CD4-positive, alpha-beta memory T cell (primary cell): ENCODE data around the gene FXR1. TPM values are rescaled to one million over a fixed set of nuclear protein-coding genes. Genes with fewer than 3 reads are reported as not detected.
A peak's percentile ranks its signal among the peaks of the same experiment; 100 is the strongest.

ENCODE experiments used
- CTCF ChIA-PET: fragments of 350-600 bp; sonication (Branson Sonifier 250); formaldehyde crosslinking; loops from one replicate; lab custom pipeline; 2021; ENCODE audit warnings: inconsistent platforms; ENCODE audit not compliant: partially characterized antibody; lab: Charles Lee
- POLR2A ChIA-PET: fragments of 350-600 bp; sonication (Branson Sonifier 250); formaldehyde crosslinking; loops from one replicate; lab custom pipeline; 2021; ENCODE audit not compliant: partially characterized antibody; lab: Charles Lee
- DNase-seq, 5 donors: peaks; one replicate each; pipeline versions ENCODE4 v3.0.0 to v3.0.0-alpha.2; 2020 to 2022; ENCODE audit warnings: mixed read lengths in 1 of 5
- H3K27ac ChIP-seq: one replicate; pipeline ENCODE4 v1.7.0; 2013; ENCODE audit warnings: low read depth, low read length
- H3K27me3 ChIP-seq: 2 replicates; pipeline ENCODE4 v1.7.0; 2013; ENCODE audit warnings: mild to moderate bottlenecking, low read length, moderate library complexity; ENCODE audit not compliant: insufficient read depth
- H3K36me3 ChIP-seq: 2 replicates; pipeline ENCODE4 v1.7.0; 2013; ENCODE audit warnings: mild to moderate bottlenecking, low read length, moderate library complexity; ENCODE audit not compliant: insufficient read depth
- H3K4me1 ChIP-seq: 2 replicates; pipeline ENCODE4 v1.7.0; 2013; ENCODE audit warnings: mild to moderate bottlenecking, low read length, moderate library complexity; ENCODE audit not compliant: insufficient read depth
- H3K4me3 ChIP-seq, 2 donors: one replicate each; pipeline ENCODE4 v1.7.0; 2013; ENCODE audit warnings: low read length in 2 of 2, mild to moderate bottlenecking in 1 of 2
- H3K9me3 ChIP-seq, 2 donors: one replicate each; pipeline ENCODE4 v1.7.0; 2013; ENCODE audit warnings: low read length in 2 of 2, control low read depth in 1 of 2; ENCODE audit not compliant: control insufficient read depth in 1 of 2
- H3K27ac Mint-ChIP-seq, 7 donors: one replicate each; pipeline ENCODE4 v1.8.0; 2020 to 2021; ENCODE audit warnings: mixed read lengths in 7 of 7, mild to moderate bottlenecking in 6 of 7, inconsistent platforms in 3 of 7, moderate library complexity in 3 of 7
- H3K27me3 Mint-ChIP-seq, 2 donors: one replicate each; pipeline ENCODE4 v1.8.0; 2020 to 2021; ENCODE audit warnings: mixed read lengths in 2 of 2
- H3K36me3 Mint-ChIP-seq, 2 donors: one replicate each; pipeline ENCODE4 v1.8.0; 2020 to 2021; ENCODE audit warnings: mixed read lengths in 2 of 2, inconsistent platforms in 1 of 2, mild to moderate bottlenecking in 1 of 2
- H3K4me1 Mint-ChIP-seq, 4 donors: one replicate each; pipeline ENCODE4 v1.8.0; 2020 to 2021; ENCODE audit warnings: mixed read lengths in 4 of 4, mild to moderate bottlenecking in 1 of 4
- H3K4me3 Mint-ChIP-seq, 8 donors: one replicate each; pipeline ENCODE4 v1.8.0; 2020 to 2021; ENCODE audit warnings: mixed read lengths in 8 of 8, mild to moderate bottlenecking in 7 of 8, moderate library complexity in 6 of 8, inconsistent platforms in 3 of 8
- H3K9me3 Mint-ChIP-seq, 8 donors: one replicate each; pipeline ENCODE4 v1.8.0; 2020 to 2021; ENCODE audit warnings: mixed read lengths in 8 of 8, mild to moderate bottlenecking in 5 of 8, inconsistent platforms in 3 of 8, moderate library complexity in 1 of 8
- intact Hi-C: fragments of 100-400 bp; cut with micrococcal nuclease; formaldehyde crosslinking; loops from one replicate; pipeline ENCODE4 v1.15.1; 2023
- polyA plus RNA-seq, 2 donors: library from polyadenylated mRNA; unstranded; fragments of 300-500 nt; fragmentation: Illumina TruSeq; gene quantifications; one replicate each; pipeline ENCODE4 v1.2.3, GENCODE V29; 2021
- total RNA-seq, 2 experiments: library from RNA; stranded (reverse); gene quantifications; one replicate each; pipeline ENCODE4 v1.2.3, GENCODE V29; 2021

Gene FXR1
- total and polyA plus RNA-seq, 4 experiments from 2014 or later, result 44.9 to 131 (median 91.6) TPM

GRCh38 chr3:180882115-180882514, 30.4 kb upstream of the FXR1 start:
- Mint-ChIP-seq H3K27ac (no peak overlapping the region), H3K27me3 (peaks cover 9 to 14% of the 10 kb centered on the region in 2 donors), H3K36me3 (no peaks in the 10 kb centered on the region), H3K4me3 (no peak overlapping the region), H3K9me3 (peaks cover 0 to 6% (median 0%) of the 10 kb centered on the region in 8 donors), H3K4me1 (no peaks in the 10 kb centered on the region)
- Histone ChIP-seq H3K4me3 (no peak overlapping the region), H3K36me3 (no peaks in the 10 kb centered on the region), H3K27me3 (no peaks in the 10 kb centered on the region), H3K4me1 (no peaks in the 10 kb centered on the region), H3K9me3 (no peaks in the 10 kb centered on the region), H3K27ac (no peak overlapping the region)
- POLR2A ChIA-PET, result no interaction called here
- CTCF ChIA-PET, result no interaction called here
- no peak for DNase-seq
- intact Hi-C loops, result no loop called here

GRCh38 chr3:180888992-180889560, 23.4 kb upstream of the FXR1 start:
- ChIA-PET CTCF (no interaction called here), POLR2A (no interaction called here)
- Histone ChIP-seq H3K27ac (no peak overlapping the region), H3K4me3 (no peak overlapping the region), H3K4me1 (no peaks in the 10 kb centered on the region), H3K9me3 (peaks cover 0 to 9% of the 10 kb centered on the region in 2 donors), H3K27me3 (no peaks in the 10 kb centered on the region), H3K36me3 (no peaks in the 10 kb centered on the region)
- no peaks in the 10 kb centered on the region for H3K36me3 Mint-ChIP-seq
- no peak for DNase-seq
- H3K4me3 Mint-ChIP-seq, result peak overlapping the region in 1 of 8 donors; percentile 1
- H3K4me1 Mint-ChIP-seq, result no peaks in the 10 kb centered on the region
- H3K9me3 Mint-ChIP-seq, result peaks cover 0 to 29% (median 17%) of the 10 kb centered on the region in 8 donors
- H3K27ac Mint-ChIP-seq, result no peak overlapping the region
- intact Hi-C loops, result no loop called here
- H3K27me3 Mint-ChIP-seq, result peaks cover 2 to 8% of the 10 kb centered on the region in 2 donors

GRCh38 chr3:180898572-180898971, 13.9 kb upstream of the FXR1 start:
- Mint-ChIP-seq H3K4me3 (no peak overlapping the region), H3K27ac (no peak overlapping the region), H3K27me3 (peaks cover 1 to 7% of the 10 kb centered on the region in 2 donors), H3K4me1 (peaks cover 0 to 1% (median 0%) of the 10 kb centered on the region in 4 donors), H3K9me3 (peaks cover 2 to 19% (median 15%) of the 10 kb centered on the region in 8 donors), H3K36me3 (peaks cover 0 to 6% of the 10 kb centered on the region in 2 donors)
- POLR2A ChIA-PET, result no interaction called here
- H3K27me3 ChIP-seq, result no peaks in the 10 kb centered on the region
- intact Hi-C loops, result no loop called here
- CTCF ChIA-PET, result no interaction called here
- DNase-seq, result no peak
- H3K36me3 ChIP-seq, result no peaks in the 10 kb centered on the region
- no peaks in the 10 kb centered on the region for H3K4me1 ChIP-seq
- no peak overlapping the region for H3K4me3 ChIP-seq
- H3K27ac ChIP-seq, result no peak overlapping the region
- H3K9me3 ChIP-seq, result no peaks in the 10 kb centered on the region

DNA sequence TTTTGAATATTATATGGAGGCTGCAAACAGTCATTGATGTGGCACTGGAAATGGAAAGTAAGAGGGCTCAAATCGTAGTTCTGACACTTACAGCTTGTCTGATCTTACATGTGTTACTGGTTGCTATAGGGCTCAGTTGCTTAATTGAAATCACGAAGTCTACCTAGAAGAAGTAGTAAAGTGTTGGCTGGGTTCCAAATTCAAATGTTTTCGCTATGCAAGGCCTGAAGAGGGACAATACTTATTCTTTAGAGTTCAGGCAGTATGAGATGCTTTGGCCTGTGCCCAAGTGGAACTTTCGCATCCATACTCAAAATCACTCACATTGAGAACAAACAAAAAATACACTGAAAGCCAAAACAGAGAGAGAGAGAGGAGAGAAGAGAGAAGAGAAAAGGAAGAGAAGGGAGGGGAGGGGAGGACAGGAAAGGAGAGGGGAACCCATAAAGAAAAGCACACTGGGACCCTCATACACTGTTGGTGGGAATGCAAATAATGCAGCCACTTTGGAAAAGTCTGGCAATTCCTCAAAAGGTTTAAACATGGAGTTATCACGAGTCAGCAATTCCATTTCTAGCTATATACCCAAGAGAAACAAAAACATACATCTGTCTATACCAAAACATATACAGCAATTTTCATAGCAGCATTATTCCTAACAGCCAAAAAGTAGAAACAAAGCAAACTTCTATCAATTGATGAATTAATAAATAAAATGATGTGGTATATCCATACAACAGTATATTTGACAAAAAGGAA, 2.9 kb upstream of the FXR1 start:
- intact Hi-C loops, result loop anchor here (10.0 kb wide), 1 partner anchor 1305 kb away; the partner anchor contains the start of genes MRPL47 and NDUFB5
- Mint-ChIP-seq H3K27ac (peak overlapping the region in 5 of 7 donors; percentile 15 to 95 (median 42)), H3K9me3 (peaks cover 0 to 4% (median 0%) of the 10 kb centered on the region in 8 donors), H3K27me3 (peaks cover 0 to 3% of the 10 kb centered on the region in 2 donors), H3K4me3 (peak overlapping the region in 7 of 8 donors; percentile 3 to 50 (median 33)), H3K4me1 (peaks cover 25 to 49% (median 31%) of the 10 kb centered on the region in 4 donors), H3K36me3 (peaks cover 0 to 24% of the 10 kb centered on the region in 2 donors)
- CTCF ChIA-PET, result no interaction called here
- POLR2A ChIA-PET, result interaction anchor here (0.9 kb wide), 1 partner anchor 308 kb away, joined by 3 read pairs; no protein-coding TSS in a partner anchor
- H3K27ac ChIP-seq, result no peak overlapping the region
- DNase-seq, result no peak
- H3K4me1 ChIP-seq, result peaks cover 25% of the 10 kb centered on the region
- H3K4me3 ChIP-seq, result no peak overlapping the region
- no peaks in the 10 kb centered on the region for H3K9me3 ChIP-seq
- H3K27me3 ChIP-seq, result no peaks in the 10 kb centered on the region
- no peaks in the 10 kb centered on the region for H3K36me3 ChIP-seq

GRCh38 chr3:180910823-180911222, 1.6 kb upstream of the FXR1 start:
- H3K4me1 ChIP-seq, result peaks cover 38% of the 10 kb centered on the region
- DNase-seq, result no peak
- ChIA-PET CTCF (interaction anchor here (0.7 to 1.6 kb wide), 3 partner anchors 9 to 1726 kb away, joined by 3 to 6 read pairs (median 5); no protein-coding TSS in a partner anchor), POLR2A (interaction anchor here (3.0 to 4.0 kb wide), 2 partner anchors 78 to 309 kb away, joined by 17 to 35 read pairs; partner anchors contain the start of genes DNAJC19 and TTC14)
- peaks cover 0 to 3% of the 10 kb centered on the region in 2 donors for H3K27me3 Mint-ChIP-seq
- H3K4me1 Mint-ChIP-seq, result peaks cover 34 to 62% (median 43%) of the 10 kb centered on the region in 4 donors
- H3K27ac Mint-ChIP-seq, result peak overlapping the region; percentile 22 to 97 (median 65)
- intact Hi-C loops, result loop anchor here (10.0 kb wide), 1 partner anchor 1306 kb away; the partner anchor contains the start of genes MRPL47 and NDUFB5
- H3K9me3 Mint-ChIP-seq, result peaks cover 0 to 3% (median 0%) of the 10 kb centered on the region in 8 donors
- no peak overlapping the region for H3K4me3 ChIP-seq
- no peak overlapping the region for H3K27ac ChIP-seq
- H3K36me3 Mint-ChIP-seq, result peaks cover 7 to 32% of the 10 kb centered on the region in 2 donors
- no peaks in the 10 kb centered on the region for H3K27me3 ChIP-seq
- H3K4me3 Mint-ChIP-seq, result peak overlapping the region in 6 of 8 donors; percentile 9 to 46 (median 25)
- no peaks in the 10 kb centered on the region for H3K9me3 ChIP-seq
- no peaks in the 10 kb centered on the region for H3K36me3 ChIP-seq

- no peaks in the 10 kb centered on the region for H3K9me3 Mint-ChIP-seq
- Histone ChIP-seq H3K4me3 (peak overlapping the region; percentile 77 to 98), H3K4me1 (peaks cover 44% of the 10 kb centered on the region), H3K36me3 (no peaks in the 10 kb centered on the region), H3K27ac (peak overlapping the region; percentile 98), H3K9me3 (no peaks in the 10 kb centered on the region), H3K27me3 (no peaks in the 10 kb centered on the region)
- POLR2A ChIA-PET, result interaction anchor here (1.0 to 4.0 kb wide), 8 partner anchors 51 to 1882 kb away, joined by 3 to 35 read pairs (median 6); partner anchors contain the start of genes ATP11B, DNAJC19 and TTC14
- peaks cover 36 to 69% (median 50%) of the 10 kb centered on the region in 4 donors for H3K4me1 Mint-ChIP-seq
- no peak for DNase-seq
- H3K27me3 Mint-ChIP-seq, result no peaks in the 10 kb centered on the region
- CTCF ChIA-PET, result interaction anchor here (0.5 to 2.9 kb wide), 13 partner anchors 16 to 1663 kb away, joined by 3 to 14 read pairs (median 4); partner anchors contain the start of genes CCDC39, DNAJC19 and TTC14
- peak overlapping the region; percentile 91 to 97 (median 96) for H3K4me3 Mint-ChIP-seq
- peak overlapping the region; percentile 95 to 99 (median 98) for H3K27ac Mint-ChIP-seq
- H3K36me3 Mint-ChIP-seq, result peaks cover 7 to 35% of the 10 kb centered on the region in 2 donors
- intact Hi-C loops, result loop anchor here (1.0 to 10.0 kb wide), 6 partner anchors 77 to 1883 kb away; partner anchors contain the start of genes DNAJC19, MRPL47, NDUFB5 and PIK3CA
Observed at GRCh38 chr3:180911876-180912303, 580 bp upstream of the FXR1 start.
